Activated CD4-positive, alpha-beta T cell treated with anti-CD3 and anti-CD28 coated beads, Interleukin-2, amount 50 U/mL, for 48 hours (primary cell): ENCODE data around the gene ZNF581.

Experiments used
- DNase-seq, 2 experiments: peaks; one replicate each; pipeline ENCODE4 v3.0.0-alpha.2; 2020

Gene ZNF581

DNA sequence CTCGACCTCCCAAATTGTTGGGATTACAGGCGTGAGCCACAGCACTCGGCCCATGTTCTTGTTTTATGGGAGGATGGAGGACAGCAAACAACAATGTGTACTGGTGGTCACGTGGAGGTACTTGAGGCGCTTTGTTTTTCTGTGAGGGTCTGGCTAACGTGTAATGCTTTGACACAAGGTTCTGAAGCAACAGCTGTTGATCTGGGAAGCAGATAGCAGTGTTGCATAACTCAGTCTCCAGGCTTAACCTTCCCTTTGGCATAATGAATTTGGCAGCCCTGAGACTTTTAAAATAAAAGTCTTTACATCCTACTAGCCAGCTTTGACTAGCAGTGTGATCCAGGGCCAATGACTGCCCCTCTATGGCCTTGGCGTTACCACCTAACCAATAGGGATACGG is 9.6 kb upstream of the ZNF581 start:
- no peak for DNase-seq

DNA sequence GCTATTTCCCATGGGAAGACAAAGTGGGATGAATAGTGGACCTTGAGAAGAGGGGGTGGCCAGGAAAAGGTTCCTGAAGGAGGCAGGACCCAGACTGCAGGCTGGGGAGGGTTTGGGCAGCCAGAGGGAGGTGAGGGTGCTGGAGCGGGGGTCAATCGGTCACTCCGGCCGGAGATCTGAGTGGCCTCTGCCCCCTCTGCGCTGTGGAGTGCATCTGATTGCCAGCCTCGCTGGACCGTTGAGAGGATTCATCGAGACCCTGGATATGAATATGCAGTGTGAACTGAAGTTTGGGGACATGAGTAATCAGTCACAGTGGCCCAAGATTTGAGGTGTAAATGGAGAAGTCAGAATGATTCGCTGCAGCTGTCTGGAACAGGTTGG is 8.1 kb upstream of the ZNF581 start:
- DNase-seq = no peak

DNA sequence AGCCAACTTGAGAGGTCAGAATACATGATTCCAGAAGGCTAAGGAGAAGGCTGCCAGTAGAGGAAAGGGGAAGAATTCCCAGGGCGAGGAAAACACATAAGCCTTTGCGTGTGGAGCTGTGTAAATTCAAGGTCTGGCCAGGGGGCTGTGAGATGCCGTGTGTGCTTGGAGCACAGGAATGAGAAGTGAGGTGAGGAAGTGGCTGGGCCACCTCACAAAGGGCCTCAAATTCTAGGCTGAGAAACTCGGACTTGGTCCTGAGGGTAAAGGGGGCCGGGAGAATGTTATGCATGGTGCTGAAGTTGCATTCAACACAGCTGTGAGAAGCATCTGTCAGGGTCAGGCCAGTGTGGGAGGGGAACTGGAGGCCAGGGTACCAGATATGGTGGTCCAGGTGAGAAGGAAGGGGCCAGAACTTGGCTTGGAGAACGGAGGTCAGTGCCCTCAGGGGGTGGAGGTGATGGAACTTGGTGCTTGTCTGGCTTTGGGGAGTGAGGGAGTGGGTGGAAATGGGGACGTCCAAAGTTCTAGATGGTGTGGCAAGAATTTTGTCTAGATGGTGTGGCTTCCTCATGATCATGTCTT is 7.5 kb upstream of the ZNF581 start:
- DNase-seq = no peak

DNA sequence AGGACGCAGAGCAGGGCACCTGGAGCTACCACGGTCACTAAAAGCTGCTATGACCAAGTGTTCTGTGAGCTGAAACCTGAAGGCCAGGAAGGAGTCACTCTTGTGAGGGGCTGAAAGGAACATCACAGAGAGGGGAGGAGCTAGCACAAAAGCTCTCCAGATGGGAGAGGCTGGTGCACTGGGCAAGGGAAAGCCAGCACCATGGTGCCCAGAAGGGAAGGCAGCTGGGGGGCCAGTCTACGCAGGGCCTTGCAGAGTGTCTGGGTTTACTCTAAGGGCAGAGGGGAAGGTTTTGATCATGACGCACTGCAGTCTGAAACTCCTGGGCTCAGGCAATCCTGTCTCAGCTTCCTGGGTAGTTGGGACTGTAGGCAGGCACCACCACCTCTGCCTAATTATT is 6.7 kb upstream of the ZNF581 start:
- no peak for DNase-seq

DNA sequence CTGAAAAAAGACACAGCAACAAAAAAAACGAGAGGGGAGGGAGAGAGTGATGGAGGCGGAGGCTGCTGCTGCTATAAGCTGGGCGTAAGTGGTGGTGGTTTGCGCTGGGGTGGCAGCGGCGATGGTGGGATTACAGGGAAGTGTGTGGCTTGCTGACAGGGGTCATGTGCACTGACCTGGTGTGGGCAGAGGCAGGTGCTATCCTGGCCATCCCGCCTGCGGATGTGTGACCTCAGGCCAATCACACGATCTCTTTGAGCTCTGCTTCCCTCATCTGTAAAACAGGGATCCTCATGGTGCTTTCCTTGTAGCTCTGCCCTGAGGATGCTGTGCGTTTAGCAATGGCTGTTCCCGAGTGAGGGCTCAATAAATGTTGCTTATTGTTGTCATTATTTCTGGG is 5.9 kb upstream of the ZNF581 start:
- DNase-seq = no peak

DNA sequence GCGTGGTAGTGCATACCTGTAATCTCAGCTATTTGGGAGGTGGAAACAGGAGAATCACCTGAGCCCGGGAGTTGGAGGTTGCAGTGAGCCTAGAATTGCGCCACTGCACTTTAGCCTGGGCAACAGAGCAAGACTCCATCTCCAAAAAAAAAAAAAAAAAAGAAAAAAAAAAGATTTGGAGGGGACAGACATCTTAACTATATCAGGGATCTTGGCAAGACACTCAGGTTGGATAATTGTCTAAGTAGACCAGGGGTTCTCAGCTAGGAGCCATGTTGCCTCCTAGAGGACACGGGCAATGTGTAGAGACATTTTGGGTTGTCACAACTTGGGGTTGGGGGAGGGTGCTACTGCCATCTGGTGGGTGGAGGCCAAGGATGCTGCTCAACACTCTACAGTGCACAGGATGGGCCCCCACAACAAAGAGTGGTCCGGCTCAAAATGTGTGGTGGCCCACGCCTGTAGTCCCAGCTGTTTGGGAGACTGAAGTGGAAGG is 4.5 kb upstream of the ZNF581 start:
- peak; percentile 61 to 75 for DNase-seq

DNA sequence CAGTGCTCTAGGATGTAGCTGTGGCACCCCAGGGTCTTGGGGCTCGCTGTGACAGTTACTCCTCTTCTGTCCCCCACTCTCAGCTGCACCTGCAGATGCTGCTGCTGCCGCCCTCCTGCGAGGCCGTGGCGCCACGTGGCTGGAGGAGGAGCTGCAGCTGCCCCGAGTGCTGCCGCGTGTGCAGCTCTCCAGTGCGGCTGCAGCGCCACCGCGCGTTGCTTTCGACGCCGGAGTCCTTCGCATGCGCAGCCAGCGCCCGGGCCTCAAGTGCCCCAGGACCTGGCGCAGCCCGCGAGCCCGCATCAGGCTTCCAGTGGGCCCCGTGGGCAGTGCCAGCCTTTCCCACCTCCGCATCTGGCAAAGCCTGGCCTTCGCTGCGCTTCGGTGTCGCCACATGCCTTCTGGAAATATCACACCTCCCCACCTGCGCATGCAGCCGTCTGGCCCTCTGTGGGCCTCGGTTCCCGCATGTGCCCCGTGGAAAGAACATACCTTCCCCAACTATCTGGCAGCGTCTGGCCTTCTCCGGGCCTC is 3.3 kb upstream of the ZNF581 start:
- peak; percentile 71 to 76 for DNase-seq

DNA sequence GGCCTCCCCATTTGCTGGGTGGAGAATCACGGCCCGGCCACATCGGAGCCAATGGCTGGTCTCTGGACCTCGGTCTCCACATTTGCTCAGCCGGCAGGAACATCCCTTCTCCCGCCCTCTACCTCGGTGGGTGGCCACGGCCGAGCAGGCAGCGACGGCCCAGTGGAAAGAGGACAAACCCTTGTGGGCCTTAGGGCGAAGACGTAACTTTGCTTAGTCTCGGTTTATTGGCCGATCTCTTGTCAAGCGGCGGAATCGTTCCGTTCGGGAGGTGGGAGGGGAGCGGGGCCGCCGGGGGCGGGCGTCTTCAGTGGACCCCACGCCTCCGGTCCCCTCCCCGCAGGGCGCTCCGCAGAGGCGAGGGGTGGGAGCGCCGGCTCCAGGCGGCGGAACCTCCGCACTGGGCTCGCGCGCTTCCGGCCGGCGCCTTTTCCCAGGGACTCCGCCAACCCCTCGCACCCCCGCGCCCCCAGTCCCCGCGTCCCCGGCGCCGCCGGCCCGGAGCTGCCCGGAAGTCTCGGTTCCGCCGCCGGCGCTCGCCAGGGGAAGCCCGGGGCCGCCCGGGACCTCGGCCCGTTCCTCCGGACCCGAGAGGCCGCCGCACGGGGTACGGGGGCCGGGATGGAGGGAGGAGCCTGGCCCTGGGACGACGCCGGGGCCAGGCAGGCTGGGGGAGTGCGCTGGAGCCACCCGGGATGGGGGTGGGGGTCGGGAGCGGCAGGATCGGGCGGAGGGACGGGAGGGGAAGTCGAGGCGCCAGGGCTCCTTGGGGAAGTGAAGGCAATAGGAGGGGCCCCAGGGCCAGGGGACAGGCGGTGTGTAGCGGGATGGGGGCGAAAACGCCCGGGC is 2.6 kb upstream of the ZNF581 start, which contains the start of gene ZNF580:
ZNF580 (plus strand) TSS at position 426 of the 849 bp plus-strand sequence. CDS start 1,507 bp downstream, outside the sequence.
- DNase-seq = peak; percentile 73 to 74

DNA sequence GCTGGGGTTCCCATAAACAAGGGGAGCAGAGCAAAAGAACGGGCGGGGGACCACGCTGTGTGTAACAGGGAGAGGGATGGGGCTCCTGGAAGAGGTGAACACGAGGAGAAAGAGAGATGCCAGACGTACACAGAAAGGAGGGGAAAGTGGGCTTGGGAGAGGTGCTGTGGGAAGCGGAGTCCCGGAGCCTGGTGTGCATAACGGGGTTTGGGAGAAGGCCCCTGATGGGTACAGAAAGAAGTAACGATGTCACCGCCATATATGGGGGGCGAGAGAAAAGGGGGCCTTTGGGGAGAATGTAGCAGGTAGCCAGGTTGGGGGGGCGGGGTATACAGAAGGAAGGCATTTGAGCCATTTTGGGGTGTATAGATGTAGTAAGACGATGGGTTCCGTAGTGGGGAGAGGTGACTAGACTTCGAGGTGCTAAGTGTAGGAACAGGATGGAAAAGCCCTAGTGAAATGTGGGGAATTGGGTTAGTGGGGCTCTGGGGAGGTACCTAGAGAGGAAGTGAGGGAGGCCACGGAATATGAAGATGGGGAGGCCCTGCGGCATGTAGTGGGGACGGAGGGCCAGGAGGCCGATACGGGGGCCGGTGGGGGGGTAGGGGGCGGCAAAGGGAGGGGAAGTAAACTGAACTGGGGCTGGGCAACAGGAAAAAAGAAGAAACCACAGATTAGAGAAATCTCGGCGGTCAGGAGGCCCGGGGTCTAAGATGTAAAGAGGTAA is 1.9 kb upstream of the ZNF581 start:
- DNase-seq = peak; percentile 43 to 51

DNA sequence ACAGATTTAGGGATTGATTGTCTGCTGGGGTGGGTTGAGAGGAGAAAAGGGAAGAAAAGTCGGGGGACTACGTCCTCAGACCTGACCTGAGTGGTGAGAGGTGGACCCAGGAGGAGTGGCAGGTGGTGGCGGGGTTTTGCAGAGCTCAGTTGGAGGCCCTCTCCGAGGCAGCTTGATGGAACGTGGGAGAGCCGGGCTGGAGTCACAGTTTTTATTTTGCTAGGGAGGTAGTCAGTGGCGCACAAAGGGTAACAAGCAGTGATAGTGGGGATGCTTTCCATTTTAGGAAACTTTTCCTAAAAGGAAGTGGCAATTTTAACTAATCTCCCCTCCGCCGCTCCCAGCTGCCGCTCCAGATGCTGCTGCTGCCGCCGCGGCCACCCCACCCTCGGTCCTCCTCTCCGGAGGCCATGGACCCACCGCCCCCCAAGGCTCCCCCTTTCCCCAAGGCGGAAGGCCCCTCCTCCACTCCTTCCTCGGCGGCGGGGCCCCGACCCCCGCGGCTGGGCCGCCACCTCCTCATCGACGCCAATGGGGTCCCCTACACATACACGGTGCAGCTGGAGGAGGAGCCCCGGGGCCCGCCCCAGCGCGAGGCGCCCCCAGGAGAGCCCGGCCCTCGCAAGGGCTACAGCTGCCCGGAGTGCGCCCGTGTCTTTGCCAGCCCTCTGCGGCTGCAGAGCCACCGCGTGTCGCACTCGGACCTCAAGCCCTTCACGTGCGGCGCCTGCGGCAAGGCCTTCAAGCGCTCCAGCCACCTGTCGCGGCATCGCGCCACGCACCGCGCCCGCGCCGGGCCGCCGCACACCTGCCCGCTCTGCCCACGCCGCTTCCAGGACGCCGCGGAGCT is 1.1 kb upstream of the ZNF581 start:
- DNase-seq = peak; percentile 51 to 57

DNA sequence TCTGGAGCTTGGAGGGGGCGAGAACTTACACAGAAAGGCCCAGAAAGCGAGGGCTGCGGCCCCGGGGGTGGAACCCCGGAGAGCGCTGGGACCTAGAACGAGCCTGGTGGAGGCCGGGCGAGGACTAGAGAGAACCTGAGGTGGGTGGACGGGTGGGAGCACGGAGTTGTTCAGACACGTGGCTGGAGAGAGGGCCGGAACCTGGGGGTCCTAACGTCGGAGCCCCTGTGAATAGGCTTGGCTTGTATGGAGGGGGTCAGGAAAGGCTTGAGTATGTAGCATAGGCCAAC is 383 bp downstream of the ZNF581 start:
- no peak for DNase-seq

DNA sequence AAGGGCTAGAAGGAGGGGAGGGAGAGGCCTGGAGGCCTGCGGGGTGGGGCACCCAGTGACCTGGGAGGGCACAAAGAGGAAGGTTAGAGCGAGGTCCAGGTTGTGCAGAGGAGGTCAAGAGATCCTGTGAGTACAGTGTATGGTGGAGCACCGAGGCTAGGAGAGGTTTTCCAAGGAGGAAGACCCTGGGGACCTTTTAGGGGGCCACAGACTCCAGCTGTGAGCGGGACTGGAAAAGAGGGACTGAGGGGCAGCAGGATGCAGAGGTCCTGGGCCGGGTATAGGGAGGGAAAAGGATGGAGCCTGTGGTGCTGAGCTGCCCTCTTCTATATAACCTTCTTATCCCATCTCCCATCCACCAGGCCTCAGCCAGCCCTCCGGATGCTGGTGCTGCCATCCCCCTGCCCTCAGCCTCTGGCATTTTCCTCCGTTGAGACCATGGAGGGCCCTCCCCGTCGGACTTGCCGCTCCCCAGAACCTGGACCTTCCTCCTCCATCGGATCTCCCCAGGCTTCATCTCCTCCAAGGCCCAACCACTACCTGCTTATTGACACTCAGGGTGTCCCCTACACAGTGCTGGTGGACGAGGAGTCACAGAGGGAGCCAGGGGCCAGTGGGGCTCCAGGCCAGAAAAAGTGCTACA is 863 bp downstream of the ZNF581 start:
- no peak for DNase-seq

DNA sequence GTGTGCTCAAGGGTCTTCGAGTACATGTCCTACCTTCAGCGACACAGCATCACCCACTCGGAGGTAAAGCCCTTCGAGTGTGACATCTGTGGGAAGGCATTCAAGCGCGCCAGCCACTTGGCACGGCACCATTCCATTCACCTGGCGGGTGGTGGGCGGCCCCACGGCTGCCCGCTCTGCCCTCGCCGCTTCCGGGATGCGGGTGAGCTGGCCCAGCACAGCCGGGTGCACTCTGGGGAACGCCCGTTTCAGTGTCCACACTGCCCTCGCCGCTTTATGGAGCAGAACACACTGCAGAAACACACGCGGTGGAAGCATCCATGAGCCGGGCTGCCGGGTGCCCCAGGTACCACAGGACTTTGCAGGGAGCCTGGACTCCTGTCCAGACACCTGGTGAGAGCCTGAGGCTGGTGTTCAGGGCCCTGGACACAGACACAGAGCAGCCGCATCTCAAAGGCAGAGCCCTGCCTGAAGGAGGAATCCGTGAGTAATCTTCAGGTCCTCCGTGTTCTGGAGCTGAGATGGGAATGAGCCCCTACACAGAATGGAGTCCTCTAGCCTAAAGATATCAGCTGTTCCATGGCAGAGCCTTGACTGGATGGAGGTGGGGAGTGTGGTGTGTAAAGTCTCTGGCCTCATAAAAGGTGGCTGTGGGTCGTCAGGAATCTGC is 1.5 kb downstream of the ZNF581 start:
- no peak for DNase-seq

DNA sequence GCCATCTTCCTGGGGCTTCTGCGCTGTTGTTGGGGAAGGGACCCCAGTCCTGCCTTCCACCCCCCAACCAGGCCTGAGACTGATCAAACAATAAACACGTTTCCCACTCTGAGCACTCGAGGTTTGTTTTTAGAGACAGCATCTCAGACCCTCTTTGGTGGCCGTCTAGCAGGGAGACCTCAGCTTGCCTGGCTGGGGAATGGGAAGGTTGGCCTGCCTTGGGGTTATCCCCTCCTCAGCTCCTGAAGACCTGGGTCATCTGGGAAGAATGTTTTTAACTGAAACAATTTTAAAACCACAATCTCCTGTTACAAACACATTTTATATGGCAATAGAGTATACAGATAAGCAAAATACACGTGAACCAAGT is 2.0 kb downstream of the ZNF581 start:
- no peak for DNase-seq

DNA sequence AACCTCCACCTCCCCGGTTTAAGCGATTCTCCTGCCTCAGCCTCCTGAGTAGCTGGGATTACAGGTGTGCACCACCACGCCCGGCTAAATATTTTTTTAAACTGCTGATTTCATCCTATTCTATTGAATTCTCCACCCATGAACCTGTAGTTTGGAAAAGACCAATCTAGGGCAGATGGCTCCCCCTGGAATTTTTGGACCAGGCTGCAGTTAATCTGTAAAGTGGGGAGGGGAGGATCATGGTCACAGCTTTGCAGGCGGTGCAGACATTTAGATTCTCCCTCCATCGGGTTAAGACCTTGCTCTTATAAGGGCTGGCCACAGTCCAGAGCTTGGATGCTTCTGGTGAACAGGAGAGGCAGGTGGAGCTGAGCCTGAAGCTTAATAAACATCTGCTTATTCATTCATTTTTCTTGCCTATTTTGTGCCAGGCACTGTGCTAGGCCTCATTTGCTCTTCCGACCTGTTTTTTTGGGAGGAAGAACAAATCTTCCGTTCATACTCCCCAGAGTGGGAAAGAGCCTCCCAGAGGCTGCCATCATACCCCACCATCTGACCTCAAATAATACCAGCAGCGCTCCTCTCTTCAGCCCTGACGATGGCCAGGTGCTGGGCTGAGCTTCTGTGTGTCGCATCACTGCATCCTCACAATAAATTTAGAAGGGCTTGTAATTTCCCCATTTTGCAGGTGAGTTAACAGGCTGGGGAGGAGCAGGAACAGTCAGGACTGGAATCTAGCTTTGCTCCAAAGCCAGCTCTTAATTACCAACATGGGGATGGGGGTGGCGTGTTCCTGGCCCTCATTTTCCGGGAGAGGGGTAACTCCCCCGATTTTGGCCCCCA is 3.7 kb downstream of the ZNF581 start:
- DNase-seq = no peak

DNA sequence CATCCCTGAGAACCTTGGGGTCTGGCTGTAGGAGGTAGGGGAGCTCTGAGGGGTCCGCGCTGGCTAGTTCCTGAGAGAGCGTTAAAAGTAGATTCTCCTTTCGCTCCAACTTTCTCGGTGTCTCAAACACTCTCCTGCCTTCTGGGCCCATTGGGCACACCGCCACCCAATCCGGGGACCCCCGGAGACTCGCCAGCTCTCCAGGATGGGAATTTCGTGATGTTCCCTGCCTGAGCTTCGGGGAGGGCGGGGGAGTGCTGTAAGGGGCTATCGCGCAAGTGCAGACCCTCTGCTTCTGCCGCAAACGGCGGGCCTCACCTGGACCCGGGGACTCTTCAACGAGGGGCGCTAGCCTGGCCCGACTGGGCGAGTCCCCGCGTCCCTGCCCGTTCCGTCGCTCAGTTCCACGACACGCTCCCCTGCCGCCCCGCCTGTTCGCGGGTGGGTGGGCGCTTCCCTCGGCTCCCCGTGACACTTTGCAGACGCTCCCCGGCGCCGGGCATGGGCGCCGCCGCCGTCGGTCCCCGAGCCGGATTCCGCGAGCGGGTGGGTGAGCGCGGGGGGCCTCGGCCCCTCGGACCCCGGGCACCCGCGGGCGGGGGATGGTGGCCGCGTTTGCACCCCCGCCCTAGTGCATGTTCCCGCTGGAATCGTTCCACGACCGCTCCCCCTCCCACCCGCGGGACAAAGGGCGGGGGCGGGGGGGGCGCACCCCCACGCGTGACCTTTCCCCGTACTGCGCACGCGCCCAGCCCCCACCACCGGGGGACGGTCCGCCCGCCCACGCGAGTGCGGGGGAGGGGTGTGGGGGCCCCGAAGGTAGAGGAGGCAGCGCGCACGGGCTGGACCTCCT is 4.5 kb downstream of the ZNF581 start, which contains the start of gene CCDC106:
CCDC106 (plus strand) TSS at position 481 of the 853 bp plus-strand sequence. CDS start 835 bp downstream, outside the sequence.
- DNase-seq = peak; percentile 40 to 46

DNA sequence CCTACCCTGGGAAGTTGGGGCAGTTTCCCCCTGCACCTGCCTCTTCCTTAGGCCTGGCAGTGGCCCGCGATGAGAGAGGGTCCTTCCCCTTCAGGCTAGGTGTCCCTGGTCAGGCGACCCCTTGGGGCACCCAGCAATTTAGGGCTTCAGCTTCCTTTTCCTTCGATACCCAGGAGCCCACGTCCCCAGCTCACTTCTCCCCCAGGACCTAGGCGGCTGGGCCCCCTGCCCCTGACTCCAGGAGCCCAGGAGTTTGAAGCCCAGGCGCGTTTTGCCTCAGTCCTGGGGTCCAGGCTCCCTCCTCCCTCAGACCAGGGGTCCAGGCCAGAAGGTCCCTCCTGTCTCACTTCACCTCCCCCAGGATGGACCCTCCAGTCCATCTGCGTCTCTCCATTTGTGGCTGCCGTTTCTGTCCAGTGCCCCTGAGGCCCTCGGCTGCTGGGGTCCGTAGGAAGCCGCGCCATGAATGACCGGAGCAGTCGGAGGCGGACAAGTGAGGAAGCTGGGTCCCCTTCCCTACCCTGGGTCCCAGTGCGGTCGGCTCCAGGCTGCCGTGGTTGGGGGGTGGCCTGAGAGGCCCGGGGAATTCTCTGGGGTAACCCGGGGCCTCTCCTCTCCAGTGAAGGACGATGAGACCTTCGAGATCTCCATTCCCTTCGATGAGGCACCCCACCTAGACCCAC is 5.3 kb downstream of the ZNF581 start:
- no peak for DNase-seq

DNA sequence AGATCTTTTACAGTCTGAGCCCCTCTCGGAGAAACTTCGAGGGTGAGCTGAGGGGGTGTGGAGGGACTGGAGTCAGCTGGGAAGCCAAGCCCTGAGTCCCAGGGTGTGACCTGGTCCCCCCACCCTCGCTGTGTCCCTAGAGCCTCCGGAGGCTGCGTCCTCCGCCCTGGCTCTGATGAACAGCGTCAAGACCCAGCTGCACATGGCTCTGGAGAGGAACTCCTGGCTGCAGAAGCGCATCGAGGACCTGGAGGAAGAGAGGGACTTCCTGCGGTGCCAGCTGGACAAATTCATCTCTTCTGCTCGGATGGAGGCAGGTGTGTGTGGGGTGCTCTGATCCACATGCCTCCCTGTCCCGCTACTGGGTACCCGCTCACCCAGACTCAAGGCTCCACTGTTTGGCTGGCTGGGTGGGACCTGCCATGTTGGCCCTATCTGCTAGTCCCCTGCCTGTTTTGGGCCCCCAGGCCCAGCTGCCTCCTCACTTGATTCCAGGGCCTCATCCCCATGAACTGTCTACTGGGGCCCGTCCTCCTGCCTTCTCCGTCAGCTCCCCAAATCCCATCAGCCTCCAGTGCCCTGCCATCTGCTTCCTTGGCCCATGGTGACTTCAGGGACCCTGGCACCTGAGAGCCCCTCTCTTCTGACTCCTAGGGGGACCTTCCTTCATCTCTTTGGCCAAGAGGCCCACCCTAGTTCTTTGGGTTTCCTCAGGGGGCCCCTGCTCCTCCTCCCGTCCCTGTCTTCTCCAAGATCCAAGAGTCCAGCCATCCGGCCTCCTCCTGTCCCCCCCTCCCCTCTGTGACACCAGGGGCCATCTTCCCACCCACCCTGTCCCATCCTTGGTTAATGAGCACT is 6.0 kb downstream of the ZNF581 start:
- no peak for DNase-seq
